Heart right ventricle (tissue), 16 donors: ENCODE measurements around the gene EPC2. TPM values are rescaled to one million over a fixed set of nuclear protein-coding genes. Genes with fewer than 3 reads are reported as not detected.

Experiments
- ATAC-seq, 8 donors: fragments of 200-7000 bp; cut with Tn5 transposase; one replicate each; pipeline ENCODE4 v1.9.1; 2020; ENCODE audit warnings: mild to moderate bottlenecking in 8 of 8, moderate library complexity in 8 of 8, moderate number of reproducible peaks in 1 of 8
- DNase-seq, 2 donors: peaks; one replicate each; pipeline ENCODE4 v3.0.0-alpha.2; 2020
- H3K27ac ChIP-seq, 10 donors: fragments of 200-600 bp; sonication (generic) in 2 of 10; one replicate each; pipeline versions ENCODE4 v1.5.0 to v1.8.0; 2020 to 2022; ENCODE audit warnings: mild to moderate bottlenecking in 3 of 10
- H3K27me3 ChIP-seq, 7 donors: fragments of 200-600 bp; one replicate each; pipeline ENCODE4 v1.8.0; 2021 to 2022; ENCODE audit warnings: mild to moderate bottlenecking in 2 of 7
- H3K36me3 ChIP-seq, 9 donors: fragments of 200-600 bp; sonication (generic) in 1 of 9; one replicate each; pipeline versions ENCODE4 v1.5.0 to v1.8.0; 2020 to 2022; ENCODE audit warnings: mild to moderate bottlenecking in 2 of 9
- H3K4me1 ChIP-seq, 9 donors: fragments of 200-600 bp; sonication (generic) in 1 of 9; one replicate each; pipeline versions ENCODE4 v1.5.0 to v1.8.0; 2020 to 2022; ENCODE audit warnings: mild to moderate bottlenecking in 4 of 9
- H3K4me3 ChIP-seq, 10 donors: fragments of 200-600 bp; sonication (generic) in 2 of 10; one replicate each; pipeline versions ENCODE4 v1.5.0 to v1.8.0; 2020 to 2022; ENCODE audit warnings: mild to moderate bottlenecking in 7 of 10, moderate library complexity in 2 of 10
- H3K9me3 ChIP-seq, 11 donors: fragments of 200-600 bp in 10 of 11; sonication (generic) in 2 of 11; one replicate each; pipeline versions ENCODE4 v1.5.0 to v1.8.0; 2013 to 2022; ENCODE audit warnings: mild to moderate bottlenecking in 2 of 11, control low read depth in 1 of 11, moderate library complexity in 1 of 11
- WGBS, 2 donors: extraction: QIAGEN DNeasy Blood & Tissue Kit; methylation state at CpG; one replicate each; pipeline ENCODE4 v1.1.7; 2013; ENCODE audit warnings: inconsistent platforms in 1 of 2; 5-methylcytosine and 5-hydroxymethylcytosine counted together
- intact Hi-C, 10 donors: fragments of 100-400 bp; cut with DNase I; formaldehyde crosslinking; loops; one replicate each; pipeline versions ENCODE4 v1.11.1 to v1.14.2; 2022
- polyA plus RNA-seq, 2 donors: library from polyadenylated mRNA; stranded (reverse); fragments of 200-250 nt; gene quantifications; one replicate each; pipeline ENCODE4 v1.2.3, GENCODE V29; 2013
- total RNA-seq, 10 donors: library from RNA; stranded (reverse); fragmentation: NEBNext Ultra II Directional in 3 of 10; extraction: Animal tissue kit (Norgen Biotek cat#: 25700) in 3 of 10; gene quantifications; one replicate each; pipeline versions ENCODE4 v1.2.1 to v1.2.4, GENCODE V29; 2021 to 2023
- TF ChIP-seq, protein P1 (sequence below), 9 donors: fragments of 200-600 bp; sonication (generic) in 2 of 9; IDR thresholded peaks; one replicate each; pipeline versions ENCODE4 v1.5.0 to v1.8.0; 2021 to 2022; ENCODE audit warnings: antibody characterized with exemption in 9 of 9, mild to moderate bottlenecking in 5 of 9, moderate library complexity in 1 of 9
- donor health status: Arrhythmogenic right ventricular cardiomyopathy.
- donor health status: ischemic (EF 13 %, LVEDD 7.1; RV severe dilation, severe dysfunction).
- donor health status: healthy with polysubstance abuse.
- donor health status: DM: no; HTN: yes; CAD: no.
- donor health status: DM: no; HTN: no; CAD: no.
- donor health status: ischemic (EF 25% LVEDD 6.9; RV normal size, moderate dysfunction).
- donor health status: ischemic (EF 25% LVEDD 5.7; RV mildly dilated, moderate dysfunction).
- donor health status: healthy.
- donor health status: DM: yes; HTN: yes; CAD: no.
- donor health status: Ischemic cardiomyopathy.
- donor health status: ischemic (EF 35%, LVEDD 5.7; RV mildly dilated, moderate dysfunction).
- donor health status: nonischemic (EF 11% LVEDD 7.7; RV severe dilation, severe dysfunction).
- donor health status: DM: yes; HTN: yes; CAD: no.
- donor health status: PGD.
- donor health status: ischemic (EF 29% LVEDD 5.4; RV normal size, mild dysfunction).
- donor health status: nonischemic (EF 23%, LVEDD 6.1; RV moderate dilation, normal function).

The EPC2 gene
- total and polyA plus RNA-seq, 12 donors, result 5.5 to 28.8 (median 20.9) TPM

DNA sequence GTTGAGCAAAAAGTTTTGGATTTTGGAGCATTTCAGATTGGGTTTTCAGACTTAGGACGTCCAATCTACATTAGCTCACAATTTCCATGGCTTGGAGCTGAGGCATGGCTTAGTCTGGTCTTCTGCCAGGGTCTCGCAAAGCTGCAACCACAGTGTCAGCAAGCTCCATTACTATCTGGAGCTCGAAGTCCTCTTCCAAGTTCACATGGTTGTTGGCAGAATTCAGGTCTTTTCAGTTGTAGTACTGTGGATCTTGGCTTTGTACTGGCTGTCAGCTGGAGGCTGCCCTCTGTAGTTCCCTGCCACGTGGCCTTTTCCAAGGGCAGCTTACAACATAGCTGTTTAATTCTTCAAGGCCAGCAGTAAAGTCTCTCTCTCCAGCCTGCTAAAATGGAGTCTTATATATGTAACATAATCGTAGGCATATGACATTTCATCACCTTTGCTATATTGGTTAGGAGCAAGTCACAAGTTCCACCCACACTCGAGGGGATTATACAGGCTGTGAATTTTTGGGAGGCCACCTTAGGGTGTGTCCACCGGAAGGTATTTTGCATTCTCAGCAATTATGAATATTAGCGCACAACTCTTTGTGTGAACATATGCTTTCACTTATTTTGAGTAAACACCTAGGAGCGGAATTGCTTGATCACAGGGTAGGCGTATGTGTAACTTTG, 41.5 kb upstream of the EPC2 start:
- Histone ChIP-seq H3K4me3 (no peak overlapping the region), H3K27ac (no peak overlapping the region), H3K9me3 (peaks cover 0 to 29% (median 6%) of the 10 kb centered on the region in 11 donors), H3K4me1 (no peaks in the 10 kb centered on the region), H3K27me3 (no peaks in the 10 kb centered on the region), H3K36me3 (no peaks in the 10 kb centered on the region)
- WGBS, 2 donors, result 79 to 80% methylated on average over 10 of the region's 10 CpGs
- TF ChIP-seq, protein P1, sequence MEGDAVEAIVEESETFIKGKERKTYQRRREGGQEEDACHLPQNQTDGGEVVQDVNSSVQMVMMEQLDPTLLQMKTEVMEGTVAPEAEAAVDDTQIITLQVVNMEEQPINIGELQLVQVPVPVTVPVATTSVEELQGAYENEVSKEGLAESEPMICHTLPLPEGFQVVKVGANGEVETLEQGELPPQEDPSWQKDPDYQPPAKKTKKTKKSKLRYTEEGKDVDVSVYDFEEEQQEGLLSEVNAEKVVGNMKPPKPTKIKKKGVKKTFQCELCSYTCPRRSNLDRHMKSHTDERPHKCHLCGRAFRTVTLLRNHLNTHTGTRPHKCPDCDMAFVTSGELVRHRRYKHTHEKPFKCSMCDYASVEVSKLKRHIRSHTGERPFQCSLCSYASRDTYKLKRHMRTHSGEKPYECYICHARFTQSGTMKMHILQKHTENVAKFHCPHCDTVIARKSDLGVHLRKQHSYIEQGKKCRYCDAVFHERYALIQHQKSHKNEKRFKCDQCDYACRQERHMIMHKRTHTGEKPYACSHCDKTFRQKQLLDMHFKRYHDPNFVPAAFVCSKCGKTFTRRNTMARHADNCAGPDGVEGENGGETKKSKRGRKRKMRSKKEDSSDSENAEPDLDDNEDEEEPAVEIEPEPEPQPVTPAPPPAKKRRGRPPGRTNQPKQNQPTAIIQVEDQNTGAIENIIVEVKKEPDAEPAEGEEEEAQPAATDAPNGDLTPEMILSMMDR (IDR thresholded peaks at IDR 0.05), result no peak
- intact Hi-C loops, result no loop called here
- ATAC-seq, result peak in 2 of 8 donors; percentile 24 to 46
- DNase-seq, result no peak

DNA sequence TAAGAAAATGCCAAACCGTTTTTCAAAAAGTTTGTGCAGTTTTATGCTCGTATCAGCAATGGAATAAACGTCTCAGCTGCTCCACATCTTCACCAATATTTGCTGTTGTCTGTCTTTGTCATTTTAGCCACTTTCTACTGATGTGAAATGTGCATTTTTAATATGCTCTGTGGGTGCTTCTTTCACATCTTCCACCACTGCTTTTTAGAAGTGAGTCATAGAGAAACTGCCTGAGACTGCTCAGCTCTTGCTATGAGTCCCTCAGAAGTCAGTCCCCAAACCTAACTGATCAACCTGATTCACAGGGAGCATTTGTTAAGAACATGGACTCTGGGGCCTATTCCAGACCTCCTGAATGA, 41.0 kb upstream of the EPC2 start:
- no peaks in the 10 kb centered on the region for H3K27me3 ChIP-seq
- TF ChIP-seq, protein P1 (IDR thresholded peaks at IDR 0.05), result no peak
- no peaks in the 10 kb centered on the region for H3K4me1 ChIP-seq
- H3K9me3 ChIP-seq, result peaks cover 0 to 29% (median 6%) of the 10 kb centered on the region in 11 donors
- DNase-seq, result no peak
- intact Hi-C loops, result no loop called here
- no peak for ATAC-seq
- H3K4me3 ChIP-seq, result no peak overlapping the region
- WGBS, 2 donors, result 75 to 77% methylated on average over 3 of the region's 3 CpGs
- H3K27ac ChIP-seq, result no peak overlapping the region
- H3K36me3 ChIP-seq, result no peaks in the 10 kb centered on the region

DNA sequence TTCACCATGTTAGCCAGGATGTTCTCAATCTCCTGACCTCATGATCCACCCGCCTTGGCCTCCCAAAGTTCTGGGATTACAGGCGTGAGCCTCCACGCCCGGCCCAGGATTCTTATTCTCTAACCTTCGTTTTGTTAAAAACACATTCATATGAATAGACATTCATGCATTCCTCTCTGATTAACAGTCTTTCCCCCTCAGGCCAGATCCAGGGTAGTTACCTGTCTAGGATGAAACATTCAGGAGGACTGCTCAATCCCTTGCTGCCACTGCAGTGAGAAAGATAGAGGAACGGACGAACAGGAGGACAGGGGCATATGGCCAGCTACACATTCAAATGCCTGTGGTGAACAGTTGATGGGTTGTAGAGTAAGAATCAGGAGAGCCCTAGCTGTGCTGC, 39.6 kb upstream of the EPC2 start:
- 94 to 97% methylated on average over 7 of the region's 7 CpGs for WGBS, 2 donors
- H3K36me3 ChIP-seq, result no peaks in the 10 kb centered on the region
- H3K9me3 ChIP-seq, result peaks cover 0 to 25% (median 6%) of the 10 kb centered on the region in 11 donors
- ATAC-seq, result no peak
- H3K27ac ChIP-seq, result no peak overlapping the region
- TF ChIP-seq, protein P1 (IDR thresholded peaks at IDR 0.05), result no peak
- no peak overlapping the region for H3K4me3 ChIP-seq
- H3K27me3 ChIP-seq, result no peaks in the 10 kb centered on the region
- DNase-seq, result no peak
- intact Hi-C loops, result no loop called here
- H3K4me1 ChIP-seq, result no peaks in the 10 kb centered on the region

DNA sequence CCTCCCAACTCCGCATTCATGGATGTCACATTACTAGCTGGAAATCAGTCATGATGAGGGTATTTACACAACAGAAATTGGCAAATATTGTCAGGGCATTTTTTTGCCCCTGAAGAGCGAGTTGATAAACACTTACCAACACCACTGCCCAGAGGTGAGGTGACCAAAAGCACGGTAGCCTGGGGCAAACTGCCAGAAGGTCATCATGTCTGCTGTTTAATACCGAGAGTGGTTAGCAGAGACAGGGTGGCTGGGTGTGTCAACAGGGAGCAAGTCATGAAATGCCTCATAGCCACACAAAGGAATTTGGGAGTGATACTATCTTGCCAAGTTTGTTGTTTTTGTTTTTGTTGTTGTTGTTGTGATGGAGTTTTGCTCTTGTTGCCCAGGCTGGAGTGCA, 37.0 kb upstream of the EPC2 start:
- H3K4me1 ChIP-seq, result no peaks in the 10 kb centered on the region
- intact Hi-C loops, result no loop called here
- H3K9me3 ChIP-seq, result peaks cover 0 to 12% (median 0%) of the 10 kb centered on the region in 11 donors
- ATAC-seq, result no peak
- DNase-seq, result no peak
- TF ChIP-seq, protein P1 (IDR thresholded peaks at IDR 0.05), result no peak
- H3K27ac ChIP-seq, result no peak overlapping the region
- no peak overlapping the region for H3K4me3 ChIP-seq
- no peaks in the 10 kb centered on the region for H3K36me3 ChIP-seq
- no peaks in the 10 kb centered on the region for H3K27me3 ChIP-seq
- WGBS, 2 donors, result 85% methylated on average over 4 of the region's 4 CpGs
